Astrocyte (in vitro differentiated cells and primary cell): ENCODE data around the gene PLD3. TPM values are rescaled to one million over a fixed set of nuclear protein-coding genes. Genes with fewer than 3 reads are reported as not detected.

Experiments used
- DNase-seq: peaks from one replicate; pipeline ENCODE4 v3.0.0-alpha.2; 2010; ENCODE audit warnings: low read depth
- FAIRE-seq: peaks from 2 replicates; lab custom pipeline; 2011; peaks lifted over from hg19 to GRCh38; lab: Jason Lieb, UNC
- H2AFZ ChIP-seq: 2 replicates; pipeline ENCODE4 v1.6.0; 2012; ENCODE audit warnings: low read depth, low read length, inconsistent platforms
- H3K27ac ChIP-seq: 2 replicates; pipeline ENCODE4 v1.5.1; 2011; ENCODE audit warnings: low read depth, low read length, inconsistent platforms
- H3K27me3 ChIP-seq: 2 replicates; pipeline ENCODE4 v1.6.0; 2011; ENCODE audit warnings: low read length, inconsistent platforms; ENCODE audit not compliant: insufficient read depth
- H3K36me3 ChIP-seq: 2 replicates; pipeline ENCODE4 v1.5.1; 2011; ENCODE audit warnings: low read length, inconsistent platforms; ENCODE audit not compliant: insufficient read depth
- H3K4me1 ChIP-seq: 2 replicates; pipeline ENCODE4 v1.5.1; 2011; ENCODE audit warnings: low read length, inconsistent platforms; ENCODE audit not compliant: insufficient read depth
- H3K4me2 ChIP-seq: 2 replicates; pipeline ENCODE4 v1.6.0; 2012; ENCODE audit warnings: low read length, inconsistent platforms
- H3K4me3 ChIP-seq: 2 replicates; pipeline ENCODE4 v1.5.1; 2011; ENCODE audit warnings: low read depth, mild to moderate bottlenecking, low read length, inconsistent platforms; ENCODE audit not compliant: insufficient read depth
- H3K79me2 ChIP-seq: 2 replicates; pipeline ENCODE4 v1.6.0; 2012; ENCODE audit warnings: mild to moderate bottlenecking, low read length, inconsistent platforms; ENCODE audit not compliant: insufficient read depth
- H3K9ac ChIP-seq: 2 replicates; pipeline ENCODE4 v1.6.0; 2012; ENCODE audit warnings: mild to moderate bottlenecking, low read length, inconsistent platforms
- H3K9me3 ChIP-seq: 2 replicates; pipeline ENCODE4 v1.5.1; 2012; ENCODE audit warnings: low read depth, mild to moderate bottlenecking, low read length, inconsistent platforms; ENCODE audit not compliant: insufficient read depth
- H4K20me1 ChIP-seq: 2 replicates; pipeline ENCODE4 v1.6.0; 2012; ENCODE audit warnings: low read length, inconsistent platforms; ENCODE audit not compliant: insufficient read depth
- H3K27ac Mint-ChIP-seq: one replicate; pipeline ENCODE4 v1.8.0; 2021; ENCODE audit warnings: mild to moderate bottlenecking, mixed read lengths; ENCODE audit not compliant: unreplicated experiment
- H3K27me3 Mint-ChIP-seq: one replicate; pipeline ENCODE4 v1.8.0; 2021; ENCODE audit warnings: low read depth, mixed read lengths; ENCODE audit not compliant: unreplicated experiment
- H3K36me3 Mint-ChIP-seq: one replicate; pipeline ENCODE4 v1.8.0; 2021; ENCODE audit warnings: low read depth, mixed read lengths; ENCODE audit not compliant: unreplicated experiment
- H3K4me1 Mint-ChIP-seq: one replicate; pipeline ENCODE4 v1.8.0; 2021; ENCODE audit warnings: low read depth, mixed read lengths; ENCODE audit not compliant: unreplicated experiment
- H3K4me3 Mint-ChIP-seq: one replicate; pipeline ENCODE4 v1.8.0; 2021; ENCODE audit warnings: mild to moderate bottlenecking, moderate library complexity, mixed read lengths; ENCODE audit not compliant: unreplicated experiment
- H3K9me3 Mint-ChIP-seq: one replicate; pipeline ENCODE4 v1.8.0; 2021; ENCODE audit warnings: mild to moderate bottlenecking, mixed read lengths; ENCODE audit not compliant: unreplicated experiment
- CTCF ChIP-seq: IDR thresholded peaks from 2 replicates; pipeline ENCODE4 v1.5.1; 2011; ENCODE audit warnings: low read depth, mild to moderate bottlenecking, inconsistent platforms, low read length, moderate library complexity; ENCODE audit not compliant: insufficient read depth
- EZH2 ChIP-seq: IDR thresholded peaks from 2 replicates; pipeline ENCODE4 v1.6.1; 2012; ENCODE audit warnings: mild to moderate bottlenecking, low read length, inconsistent platforms; ENCODE audit not compliant: insufficient read depth
- total RNA-seq: library from RNA; stranded (reverse); gene quantifications from 2 replicates; pipeline ENCODE4 v1.2.1, GENCODE V29; 2021

Gene PLD3
- total RNA-seq, 1 donor from 2014 or later, result 728 TPM

GRCh38 chr19:40360020-40360707, 11.7 kb downstream of the PLD3 start:
- FAIRE-seq, result no peak

GRCh38 chr19:40360708-40361241, 12.3 kb downstream of the PLD3 start:
- H4K20me1 ChIP-seq, result peaks cover 22% of the 10 kb centered on the region
- no peak overlapping the region for H3K4me3 ChIP-seq
- Mint-ChIP-seq H3K4me3 (no peak overlapping the region), H3K27ac (no peak overlapping the region), H3K27me3 (no peaks in the 10 kb centered on the region), H3K36me3 (peaks cover 4% of the 10 kb centered on the region), H3K9me3 (no peaks in the 10 kb centered on the region), H3K4me1 (peaks cover 11% of the 10 kb centered on the region)
- no peak for TF ChIP-seq EZH2
- no peak for TF ChIP-seq CTCF
- H3K36me3 ChIP-seq, result no peaks in the 10 kb centered on the region
- no peaks in the 10 kb centered on the region for H3K27me3 ChIP-seq
- no peak for DNase-seq
- no peaks in the 10 kb centered on the region for H3K4me1 ChIP-seq
- H3K9me3 ChIP-seq, result no peaks in the 10 kb centered on the region
- H2AFZ ChIP-seq, result no peak overlapping the region
- H3K9ac ChIP-seq, result no peak overlapping the region
- no peak overlapping the region for H3K4me2 ChIP-seq
- H3K79me2 ChIP-seq, result peaks cover 3% of the 10 kb centered on the region
- no peak for FAIRE-seq
- no peak overlapping the region for H3K27ac ChIP-seq

More at GRCh38 chr19:40360020-40360707, 11.7 kb downstream of the PLD3 start:
- Mint-ChIP-seq H3K27ac (no peak overlapping the region), H3K27me3 (no peaks in the 10 kb centered on the region), H3K4me1 (peaks cover 11% of the 10 kb centered on the region), H3K9me3 (no peaks in the 10 kb centered on the region), H3K36me3 (peaks cover 6% of the 10 kb centered on the region), H3K4me3 (no peak overlapping the region)
- Histone ChIP-seq H3K27me3 (no peaks in the 10 kb centered on the region), H3K4me1 (no peaks in the 10 kb centered on the region), H3K27ac (no peak overlapping the region), H3K9ac (no peak overlapping the region), H3K79me2 (peaks cover 7% of the 10 kb centered on the region), H3K4me3 (no peak overlapping the region), H2AFZ (no peak overlapping the region), H3K36me3 (no peaks in the 10 kb centered on the region), H3K9me3 (no peaks in the 10 kb centered on the region), H3K4me2 (no peak overlapping the region), H4K20me1 (peaks cover 25% of the 10 kb centered on the region)
- no peak for DNase-seq
- no peak for TF ChIP-seq CTCF
- no peak for TF ChIP-seq EZH2

DNA sequence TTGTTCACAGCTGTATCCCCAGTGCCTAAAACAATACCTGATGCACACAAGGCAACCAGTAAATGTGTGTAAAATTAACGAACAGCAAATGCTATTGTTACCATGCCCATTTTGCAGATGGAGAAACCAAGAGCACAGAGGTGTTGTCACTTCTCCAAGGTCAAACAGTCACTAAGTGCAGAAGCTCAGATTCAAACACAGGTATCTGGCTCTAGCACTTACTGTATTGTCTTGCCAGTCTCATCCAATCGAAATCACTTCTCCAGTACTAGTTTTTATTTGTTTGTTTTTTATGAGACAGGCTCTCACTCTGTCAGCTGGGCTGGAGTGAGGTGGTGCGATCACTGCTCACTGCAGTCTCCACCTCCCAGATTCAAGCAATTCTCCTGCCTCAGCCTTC, 13.7 kb downstream of the PLD3 start:
- Mint-ChIP-seq H3K4me1 (peaks cover 14% of the 10 kb centered on the region), H3K4me3 (no peak overlapping the region), H3K27me3 (no peaks in the 10 kb centered on the region), H3K36me3 (peaks cover 2% of the 10 kb centered on the region), H3K27ac (peak overlapping the region; percentile 66), H3K9me3 (no peaks in the 10 kb centered on the region)
- no peak overlapping the region for H3K4me2 ChIP-seq
- DNase-seq, result no peak
- TF ChIP-seq EZH2 (no peak), CTCF (no peak)
- H3K4me1 ChIP-seq, result peaks cover 13% of the 10 kb centered on the region
- peaks cover 14% of the 10 kb centered on the region for H4K20me1 ChIP-seq
- no peaks in the 10 kb centered on the region for H3K79me2 ChIP-seq
- no peak overlapping the region for H3K27ac ChIP-seq
- H3K36me3 ChIP-seq, result no peaks in the 10 kb centered on the region
- no peak overlapping the region for H2AFZ ChIP-seq
- no peak for FAIRE-seq
- no peak overlapping the region for H3K4me3 ChIP-seq
- H3K27me3 ChIP-seq, result no peaks in the 10 kb centered on the region
- H3K9ac ChIP-seq, result no peak overlapping the region
- no peaks in the 10 kb centered on the region for H3K9me3 ChIP-seq
